DLD1 (cell line): ENCODE results near the gene JAKMIP2.
"Not testable (repeated sequence)": the region's sequence is repeated elsewhere in the genome, so short reads cannot be mapped to it uniquely, and the experiment has no call there.

ENCODE experiments used
- in situ Hi-C: cut with HindIII; loops from 2 replicates; pipeline ENCODE4 v1.10.0; 2017; ENCODE audit warnings: low sequenced_read_pairs

JAKMIP2 gene

GRCh38 chr5:147750065-147750464 lies 32.5 kb downstream of the JAKMIP2 start:
- in situ Hi-C loops: no loop called here

GRCh38 chr5:147748590-147748989 lies 33.9 kb downstream of the JAKMIP2 start:
- in situ Hi-C loops: no loop called here

- in situ Hi-C loops: no loop called here
These were observed 35.5 kb downstream of the JAKMIP2 start for GRCh38 chr5:147746986-147747385.

GRCh38 chr5:147743678-147744374 lies 38.7 kb downstream of the JAKMIP2 start:
- in situ Hi-C loops: no loop called here

- in situ Hi-C loops: no loop called here
These were observed 39.5 kb downstream of the JAKMIP2 start for GRCh38 chr5:147743012-147743411.

GRCh38 chr5:147742151-147742550 lies 40.4 kb downstream of the JAKMIP2 start:
- in situ Hi-C loops: no loop called here

GRCh38 chr5:147740864-147741263 lies 41.7 kb downstream of the JAKMIP2 start:
- in situ Hi-C loops: no loop called here

GRCh38 chr5:147737921-147738320 lies 44.6 kb downstream of the JAKMIP2 start:
- in situ Hi-C loops: no loop called here

GRCh38 chr5:147735621-147736125 lies 46.9 kb downstream of the JAKMIP2 start:
- in situ Hi-C loops: no loop called here

GRCh38 chr5:147734894-147735293 lies 47.6 kb downstream of the JAKMIP2 start:
- in situ Hi-C loops: no loop called here

GRCh38 chr5:147733075-147733474 lies 49.5 kb downstream of the JAKMIP2 start:
- in situ Hi-C loops: no loop called here

- in situ Hi-C loops: no loop called here
These were observed 50.1 kb downstream of the JAKMIP2 start for GRCh38 chr5:147732291-147732883.

GRCh38 chr5:147731431-147732290 lies 50.9 kb downstream of the JAKMIP2 start:
- in situ Hi-C loops: no loop called here

- in situ Hi-C loops: no loop called here
These were observed 55.3 kb downstream of the JAKMIP2 start for GRCh38 chr5:147727200-147727599.

GRCh38 chr5:147721191-147721960 lies 61.2 kb downstream of the JAKMIP2 start:
- in situ Hi-C loops: not testable (repeated sequence)

- in situ Hi-C loops: no loop called here
These were observed 68.8 kb downstream of the JAKMIP2 start for GRCh38 chr5:147713550-147714295.

GRCh38 chr5:147712598-147712997 lies 69.9 kb downstream of the JAKMIP2 start:
- in situ Hi-C loops: no loop called here

- in situ Hi-C loops: no loop called here
These were observed 70.5 kb downstream of the JAKMIP2 start for GRCh38 chr5:147712019-147712418.

- in situ Hi-C loops: no loop called here
These were observed 71.5 kb downstream of the JAKMIP2 start for GRCh38 chr5:147711019-147711418.

- in situ Hi-C loops: no loop called here
These were observed 73.8 kb downstream of the JAKMIP2 start for GRCh38 chr5:147708708-147709107.
